Germinal center (tissue), 1 donor: ENCODE measurements around the gene SALL2.

Experiments
- DNase-seq: peaks from one replicate; pipeline ENCODE4 v3.0.0; 2012; ENCODE audit warnings: mixed read lengths, low spot score

SALL2 gene

GRCh38 chr14:21527318-21527679 is 1.2 kb upstream of the SALL2 start:
- no peak for DNase-seq

- DNase-seq = peak; percentile 10
Measured at GRCh38 chr14:21526672-21527317, 649 bp upstream of the SALL2 start.

GRCh38 chr14:21525571-21525961 is 580 bp downstream of the SALL2 start:
- no peak for DNase-seq

DNA sequence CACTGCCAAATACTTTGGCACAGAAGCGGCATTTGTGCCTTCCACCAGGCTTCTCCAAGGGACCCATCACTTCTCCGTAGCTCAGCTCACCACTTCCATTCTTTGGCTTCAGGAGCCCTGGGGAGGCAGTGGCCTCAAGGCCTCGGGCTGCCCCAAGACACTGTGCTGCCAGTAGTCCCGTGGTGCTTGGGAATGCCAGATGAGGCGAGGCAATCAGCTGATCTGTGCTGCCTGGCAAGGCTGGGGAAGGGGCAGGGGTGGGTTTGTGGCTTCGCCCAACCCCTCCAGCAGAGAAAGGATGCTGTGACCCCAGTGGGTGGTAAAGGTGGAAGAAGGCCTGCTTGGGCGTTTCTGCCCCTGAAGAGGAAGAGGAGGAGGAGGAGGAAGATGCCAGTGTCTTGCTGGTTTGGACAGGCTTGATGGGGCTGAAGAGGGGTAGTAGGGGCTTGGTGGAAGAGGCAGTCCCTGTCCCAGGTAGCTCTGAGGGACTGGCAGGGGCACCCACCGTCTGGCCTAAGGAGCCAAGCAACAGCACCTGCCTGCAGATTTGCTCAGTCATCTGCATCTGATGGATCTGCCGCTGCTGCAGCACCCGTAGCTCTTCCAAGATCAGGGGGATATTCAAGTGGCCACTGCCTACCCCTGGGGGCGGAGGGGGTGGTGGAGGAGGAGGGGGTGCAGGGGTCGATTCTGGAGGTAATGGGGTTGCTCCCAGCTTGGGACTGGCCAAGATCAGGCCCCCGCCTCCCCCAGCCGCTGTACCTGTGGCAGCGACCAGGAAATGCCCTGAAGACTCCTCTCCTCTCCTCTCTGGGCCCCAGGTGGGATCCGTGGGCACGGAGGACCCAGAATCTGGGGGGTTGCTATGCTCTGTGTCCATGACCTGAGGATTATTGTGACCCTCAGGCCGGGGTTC is 1.3 kb downstream of the SALL2 start:
- DNase-seq = no peak

GRCh38 chr14:21523203-21523602 is 2.9 kb downstream of the SALL2 start:
- DNase-seq = no peak

- DNase-seq = no peak
Measured at GRCh38 chr14:21521501-21521900, 4.6 kb downstream of the SALL2 start.

DNA sequence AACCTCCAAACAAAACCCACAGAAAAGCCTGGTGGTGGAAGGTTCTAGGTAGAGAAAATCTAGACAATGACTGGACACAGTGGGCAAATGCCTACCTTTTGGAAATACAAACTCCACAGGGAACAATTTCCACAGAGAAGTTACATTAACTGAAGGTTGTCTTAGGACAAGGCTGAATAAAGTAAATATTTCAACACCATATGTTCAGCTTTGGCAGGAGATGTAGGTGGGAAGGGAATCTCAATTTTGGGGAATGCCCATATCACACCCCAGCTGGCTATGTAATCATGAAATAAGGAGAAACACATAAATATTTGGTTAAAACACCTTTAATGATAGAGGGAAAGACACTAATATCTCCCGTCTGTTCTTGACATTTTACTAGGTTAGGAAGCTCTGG is 5.4 kb downstream of the SALL2 start:
- no peak for DNase-seq

GRCh38 chr14:21518725-21519124 is 7.4 kb downstream of the SALL2 start:
- DNase-seq = no peak

DNA sequence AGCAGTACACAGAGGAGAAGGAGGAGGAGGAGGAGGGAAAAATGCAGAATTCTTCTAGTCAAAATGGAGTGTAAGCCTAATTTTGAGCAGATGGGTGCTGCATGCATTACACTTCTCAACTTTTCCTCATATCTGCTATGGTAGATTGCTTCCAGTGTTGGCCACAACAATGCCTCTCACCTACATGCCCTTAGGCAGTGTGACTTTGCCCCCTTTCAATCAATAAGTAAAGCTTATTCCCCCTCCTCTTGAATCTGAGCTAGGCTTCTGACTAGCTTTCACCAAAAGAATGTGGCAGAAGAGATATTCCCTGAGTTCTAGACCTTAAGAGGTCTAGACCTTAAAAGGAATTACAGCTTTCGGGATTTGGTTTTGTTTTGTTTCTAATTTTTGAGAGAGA is 11.8 kb downstream of the SALL2 start:
- no peak for DNase-seq

DNA sequence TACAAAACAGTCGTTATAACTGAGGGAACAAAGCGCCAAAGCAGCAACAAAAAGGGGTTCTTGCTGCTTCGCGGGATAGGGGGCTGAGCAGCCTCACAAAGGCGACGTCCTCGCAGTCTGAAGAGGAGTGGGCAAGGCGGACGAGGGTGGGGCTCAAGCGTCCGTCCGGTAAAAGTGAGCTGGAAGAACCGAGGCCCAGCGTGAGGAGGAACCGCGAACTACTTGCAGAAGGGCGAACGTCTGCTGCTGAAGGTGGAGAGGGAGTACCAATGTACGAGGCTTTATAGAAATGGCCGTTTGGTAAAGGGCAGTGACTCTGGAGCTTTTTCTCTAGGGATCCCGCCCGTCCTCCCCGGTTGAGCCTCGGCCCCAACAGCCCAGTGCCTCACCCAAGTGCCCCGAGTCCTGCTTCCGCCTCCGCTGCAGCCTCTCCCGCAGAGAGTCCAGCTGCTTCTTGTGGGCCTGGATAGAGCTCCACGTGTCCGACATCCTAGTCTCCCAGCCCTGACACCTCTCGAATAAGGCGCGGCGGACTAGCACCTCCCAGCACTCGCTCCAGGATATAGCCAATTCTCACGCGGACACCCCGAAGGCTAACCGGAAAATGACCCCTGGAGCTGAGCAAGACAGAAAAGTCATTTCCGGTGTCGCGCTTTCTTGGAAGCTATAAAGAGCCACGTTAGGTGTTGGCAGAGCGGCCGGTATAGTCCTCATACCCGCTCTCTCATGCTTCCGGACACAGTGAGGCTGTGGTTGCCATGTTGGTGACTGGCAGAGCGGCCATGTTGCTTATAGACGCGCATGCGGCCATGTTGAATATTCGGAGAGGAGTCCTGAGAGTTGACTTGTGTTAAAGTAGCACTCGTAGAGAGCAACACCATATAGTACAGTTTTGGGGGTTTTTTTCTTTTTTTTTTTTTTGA is 15.2 kb downstream of the SALL2 start, which contains the start of gene METTL3:
Gene METTL3, minus strand, starts transcription at position 606 of the 923 bp plus-strand sequence. Its CDS starts 117 bp downstream, at position 489.
- peak; percentile 92 for DNase-seq

- no peak for DNase-seq
Measured at GRCh38 chr14:21509432-21510143, 16.6 kb downstream of the SALL2 start.

- no peak for DNase-seq
Measured at GRCh38 chr14:21506557-21506956, 19.6 kb downstream of the SALL2 start.

GRCh38 chr14:21505012-21505553 is 21.1 kb downstream of the SALL2 start:
- DNase-seq = no peak

GRCh38 chr14:21503376-21503775 is 22.8 kb downstream of the SALL2 start:
- no peak for DNase-seq

GRCh38 chr14:21501568-21501967 is 24.6 kb downstream of the SALL2 start:
- DNase-seq = no peak

- peak; percentile 44 for DNase-seq
Measured at GRCh38 chr14:21498540-21499526, 27.3 kb downstream of the SALL2 start.

DNA sequence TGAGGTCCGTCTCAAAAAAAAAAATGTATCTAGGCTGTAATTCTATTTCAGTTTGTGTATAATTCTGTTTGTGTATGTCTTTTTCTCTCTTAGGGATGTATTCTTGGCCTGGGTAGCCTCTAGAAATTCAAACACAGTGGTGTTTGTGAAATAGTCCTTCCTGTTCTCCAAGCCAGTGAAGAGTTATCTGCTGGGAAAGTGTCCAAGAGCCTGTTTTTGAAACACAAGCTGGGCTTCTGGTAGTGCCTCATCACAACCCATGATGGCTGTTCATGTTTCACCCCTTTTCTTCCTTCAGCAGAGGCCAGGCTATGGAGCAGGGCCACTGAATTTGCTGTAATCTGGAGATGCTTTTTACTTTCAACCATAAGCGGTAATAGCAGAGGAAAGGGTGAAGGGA is 29.7 kb downstream of the SALL2 start:
- no peak for DNase-seq

GRCh38 chr14:21494902-21495762 is 31.0 kb downstream of the SALL2 start:
- no peak for DNase-seq

DNA sequence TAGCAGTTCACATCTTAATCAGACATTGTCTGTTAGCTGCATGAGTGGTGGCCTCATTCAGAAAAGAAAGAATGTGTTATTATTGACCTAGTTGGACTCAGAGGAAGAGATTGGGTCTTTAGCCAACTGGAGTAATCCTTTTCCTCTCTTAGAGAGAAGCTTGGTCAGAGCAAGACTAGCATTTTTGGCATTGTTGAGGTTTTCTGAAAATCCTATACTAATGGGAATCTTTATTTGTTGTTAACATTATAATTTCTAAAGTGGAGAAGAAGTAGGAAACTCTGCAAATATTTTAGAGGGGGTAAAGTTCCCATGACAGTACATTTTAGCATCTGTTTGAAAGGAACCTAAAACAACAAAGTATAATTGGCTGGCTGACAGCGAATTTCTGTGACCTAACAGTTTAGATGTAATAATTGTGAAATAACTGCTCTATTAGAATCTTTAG is 39.5 kb downstream of the SALL2 start:
- DNase-seq = no peak
